HepG2 (cell line): ENCODE results near the gene SCN9A. TPM values are rescaled to one million over a fixed set of nuclear protein-coding genes. Genes with fewer than 3 reads are reported as not detected.

Source experiments
- ATAC-seq: fragments of 200-7000 bp; cut with Tn5 transposase; 3 replicates; pipeline ENCODE4 v1.9.1; 2020; ENCODE audit warnings: mild to moderate bottlenecking, moderate library complexity
- BruUV-seq: library from RNA; stranded (reverse); fragments of 400-500 nt; replicated peaks from 2 replicates; lab custom pipeline; 2021; lab: Mats Ljungman, UMichigan
- CTCF ChIA-PET: fragments of 300-600 bp; formaldehyde crosslinking; extraction: SDS; loops from one replicate; lab custom pipeline; 2021; ENCODE audit warnings: low total read pairs, inconsistent platforms, low intra/inter-chr PET ratio; lab: Yijun Ruan, JAX
- POLR2A ChIA-PET: fragments of 350-600 bp; sonication (Branson Sonifier 250); formaldehyde crosslinking; loops from one replicate; lab custom pipeline; 2020; ENCODE audit warnings: antibody characterized with exemption, inconsistent platforms; lab: Yijun Ruan, JAX
- DNase-seq: peaks from one replicate; pipeline ENCODE4 v3.0.0-alpha.2; 2015; ENCODE audit warnings: low spot score
- FAIRE-seq: peaks from 3 replicates; lab custom pipeline; 2011; peaks lifted over from hg19 to GRCh38; lab: Jason Lieb, UNC
- H2AFZ ChIP-seq: one replicate; pipeline ENCODE4 v1.6.1; 2011; ENCODE audit warnings: low read length, inconsistent platforms
- H3K27ac ChIP-seq: fragments of 300-600 bp; 3 replicates; pipeline ENCODE4 v1.8.0; 2011; ENCODE audit warnings: mixed run types, mild to moderate bottlenecking, mixed read lengths, low read length, inconsistent platforms; ENCODE audit not compliant: insufficient read depth; ENCODE audit errors: extremely low read length
- H3K27me3 ChIP-seq, 2 experiments: fragments of 200-600 bp in 1 of 2; 2 replicates in 1 of 2; 3 replicates in 1 of 2; pipeline versions ENCODE4 v1.6.0 to v1.8.0; 2011; ENCODE audit warnings: low read length in 2 of 2, mild to moderate bottlenecking in 2 of 2, moderate library complexity in 2 of 2, inconsistent platforms in 1 of 2; ENCODE audit not compliant: insufficient read depth in 2 of 2, control insufficient read depth in 1 of 2
- H3K36me3 ChIP-seq, 2 experiments: fragments of 200-600 bp in 1 of 2; replicated peaks in 1 of 2; 2 replicates in 1 of 2; 3 replicates in 1 of 2; pipeline versions ENCODE4 v1.5.1 to v1.8.0; 2011; ENCODE audit warnings: low read length in 2 of 2, inconsistent platforms in 1 of 2; ENCODE audit not compliant: insufficient read depth in 2 of 2, control insufficient read depth in 1 of 2
- H3K4me1 ChIP-seq: 2 replicates; pipeline ENCODE4 v1.5.1; 2012; ENCODE audit warnings: low read length, inconsistent platforms; ENCODE audit not compliant: insufficient read depth
- H3K4me2 ChIP-seq: 2 replicates; pipeline ENCODE4 v1.6.0; 2011; ENCODE audit warnings: low read depth, low read length, inconsistent platforms
- H3K4me3 ChIP-seq, 3 experiments: fragments of 200-600 bp in 1 of 3; sonication (generic), shearing (Covaris generic) in 1 of 3; replicated peaks in 1 of 3; 2 replicates each; pipeline ENCODE4 v1.5.1; 2011 to 2016; ENCODE audit warnings: low read length in 3 of 3, inconsistent platforms in 2 of 3, low read depth in 2 of 3, mild to moderate bottlenecking in 2 of 3, control low read depth in 1 of 3, mixed read lengths in 1 of 3; ENCODE audit not compliant: insufficient read depth in 1 of 3
- H3K79me2 ChIP-seq: one replicate; pipeline ENCODE4 v1.6.1; 2011; ENCODE audit warnings: low read length, inconsistent platforms; ENCODE audit not compliant: insufficient read depth
- H3K9ac ChIP-seq: 2 replicates; pipeline ENCODE4 v1.6.0; 2011; ENCODE audit warnings: mild to moderate bottlenecking, low read depth, low read length, inconsistent platforms; ENCODE audit not compliant: insufficient read depth
- H3K9me3 ChIP-seq: 2 replicates; pipeline ENCODE4 v1.5.1; 2012; ENCODE audit warnings: mild to moderate bottlenecking, low read length
- H4K20me1 ChIP-seq: 2 replicates; pipeline ENCODE4 v1.6.0; 2011; ENCODE audit warnings: inconsistent platforms, mild to moderate bottlenecking, low read length, moderate library complexity; ENCODE audit not compliant: insufficient read depth
- KDM5A ChIP-seq: fragments of 200-600 bp; sonication (generic); IDR thresholded peaks from 2 replicates; pipeline ENCODE4 v1.7.0; 2018; ENCODE audit warnings: antibody characterized with exemption, mild to moderate bottlenecking, low read length, borderline replicate concordance
- KLF11 ChIP-seq: IDR thresholded peaks from 2 replicates; pipeline ENCODE4 v1.6.1; 2016; ENCODE audit warnings: missing compliant biosample characterization
- RBFOX2 ChIP-seq: fragments of 200-400 bp; formaldehyde crosslinking; IDR thresholded peaks from 2 replicates; pipeline ENCODE4 v1.6.1; 2017; ENCODE audit warnings: low read depth, mild to moderate bottlenecking, low read length
- RBM39 ChIP-seq: fragments of 200-400 bp; formaldehyde crosslinking; IDR thresholded peaks from one replicate; pipeline ENCODE4 v1.6.1; 2018; ENCODE audit warnings: antibody characterized with exemption, mild to moderate bottlenecking, low read depth, low read length; ENCODE audit not compliant: poor library complexity, severe bottlenecking
- REXO4 ChIP-seq: sonication (generic); formaldehyde crosslinking; IDR thresholded peaks from 2 replicates; pipeline ENCODE4 v1.8.0; 2022; ENCODE audit warnings: missing genetic modification reagents, mild to moderate bottlenecking, borderline replicate concordance
- ZFP36L2 ChIP-seq: sonication (generic); formaldehyde crosslinking; IDR thresholded peaks from 2 replicates; pipeline ENCODE4 v1.4.0; 2020; ENCODE audit warnings: missing genetic modification reagents
- ZNF235 ChIP-seq: sonication (generic); formaldehyde crosslinking; IDR thresholded peaks from 2 replicates; pipeline ENCODE4 v1.8.1; 2023; ENCODE audit warnings: mild to moderate bottlenecking, missing genetic modification reagents, borderline replicate concordance
- ZNF44 ChIP-seq: sonication (generic); formaldehyde crosslinking; IDR thresholded peaks from 2 replicates; pipeline ENCODE4 v1.5.1; 2020; ENCODE audit warnings: mild to moderate bottlenecking, missing genetic modification reagents
- ZNF780A ChIP-seq: sonication (generic); formaldehyde crosslinking; IDR thresholded peaks from 2 replicates; pipeline ENCODE4 v1.8.0; 2022; ENCODE audit warnings: mild to moderate bottlenecking, missing genetic modification reagents, moderate library complexity
- ZNF781 ChIP-seq: sonication (generic); formaldehyde crosslinking; IDR thresholded peaks from 2 replicates; pipeline ENCODE4 v1.5.1; 2020; ENCODE audit warnings: borderline replicate concordance, mild to moderate bottlenecking, missing genetic modification reagents; ENCODE audit errors: not compliant biosample characterization
- ZNF883 ChIP-seq: sonication (generic); formaldehyde crosslinking; IDR thresholded peaks from 2 replicates; pipeline ENCODE4 v1.5.1; 2020; ENCODE audit warnings: mild to moderate bottlenecking, missing genetic modification reagents; ENCODE audit errors: not compliant biosample characterization
- WGBS: methylation state at CpG from one replicate; pipeline ENCODE4 v1.1.6; 2017; ENCODE audit warnings: low lambda C conversion rate; 5-methylcytosine and 5-hydroxymethylcytosine counted together
- in situ Hi-C: cut with HindIII; loops from 2 replicates; pipeline ENCODE4 v1.10.0; 2017; ENCODE audit warnings: low pct_unique_long_range_greater_than_20kb; ENCODE audit not compliant: extremely low pct_ligation_motif_present
- intact Hi-C: fragments of 100-400 bp; cut with micrococcal nuclease; formaldehyde crosslinking; loops from one replicate; pipeline ENCODE4 v1.10.0; 2022; ENCODE audit not compliant: unreplicated experiment
- polyA plus RNA-seq, 8 experiments: library from polyadenylated mRNA; depleted of rRNA in 3 of 8; stranded (reverse) in 7 of 8; unstranded in 1 of 8; fragments of >200 nt; fragmentation: Illumina TruSeq in 4 of 8; extraction: Trizol in 4 of 8; gene quantifications; 2 replicates each; pipeline versions ENCODE4 v1.2.1 to v1.2.3, GENCODE V29; 2011 to 2016; ENCODE audit warnings: low read depth in 4 of 8, missing spikeins in 1 of 8, mixed read lengths in 1 of 8; ENCODE audit not compliant: insufficient read depth in 1 of 8
- total RNA-seq, 5 experiments: library from RNA; depleted of rRNA; stranded (reverse); fragments of >200 nt; fragmentation: Illumina TruSeq; extraction: Trizol; gene quantifications; 2 replicates each; pipeline ENCODE4 v1.2.3, GENCODE V29; 2016; ENCODE audit warnings: low read depth in 1 of 5
- TF ChIP-seq, protein P1 (sequence below): sonication (generic); formaldehyde crosslinking; IDR thresholded peaks from 2 replicates; pipeline ENCODE4 v1.8.0; 2022; ENCODE audit warnings: mild to moderate bottlenecking, missing genetic modification reagents, moderate library complexity
- TF ChIP-seq, protein P2 (sequence below): IDR thresholded peaks from 2 replicates; pipeline ENCODE4 v1.6.1; 2018; ENCODE audit warnings: missing genetic modification reagents
- TF ChIP-seq, protein P3 (sequence below): IDR thresholded peaks from 2 replicates; pipeline ENCODE4 v1.6.1; 2016; ENCODE audit warnings: missing compliant biosample characterization, missing genetic modification reagents, borderline replicate concordance

SCN9A gene
- total and polyA plus RNA-seq, 2 of the 13 experiments (the other 11 are each of a cell fraction or from before 2014, with no cell fraction given) = 15.3 to 24.3 TPM

DNA sequence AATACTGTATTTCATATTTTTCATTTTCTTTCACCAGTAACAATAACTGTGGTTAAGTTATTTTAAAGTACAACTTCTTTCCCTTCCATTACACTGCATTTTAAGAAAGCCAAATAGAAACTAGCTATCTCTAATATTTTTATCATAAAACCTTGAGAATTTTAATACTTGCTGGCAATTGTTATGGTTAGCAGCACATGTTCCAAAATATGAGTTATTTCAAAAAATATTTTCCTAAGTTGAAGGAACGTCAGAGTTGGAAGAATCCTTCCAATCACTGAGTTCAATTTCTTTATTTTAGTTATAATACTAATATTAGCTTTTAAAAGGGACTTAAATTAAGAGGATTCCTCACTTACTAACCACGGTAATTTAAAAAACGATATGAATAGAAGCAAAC is 68.4 kb downstream of the SCN9A start:
- in situ Hi-C loops = no loop called here
- no peaks in the 10 kb centered on the region for H4K20me1 ChIP-seq
- H3K4me3 ChIP-seq = no peak overlapping the region
- H3K36me3 ChIP-seq = peaks cover 12 to 16% of the 10 kb centered on the region in 2 experiments
- intact Hi-C loops = no loop called here
- no peaks in the 10 kb centered on the region for H3K9me3 ChIP-seq
- no peak overlapping the region for H3K27ac ChIP-seq
- ChIA-PET CTCF (no interaction called here), POLR2A (interaction anchor here (0.6 kb wide), 1 partner anchor 153 kb away, joined by 3 read pairs; no protein-coding TSS in a partner anchor)
- ATAC-seq (no peak), FAIRE-seq (no peak), DNase-seq (no peak)
- no peaks in the 10 kb centered on the region for H3K27me3 ChIP-seq
- H3K4me2 ChIP-seq = no peak overlapping the region
- TF ChIP-seq, protein P1, sequence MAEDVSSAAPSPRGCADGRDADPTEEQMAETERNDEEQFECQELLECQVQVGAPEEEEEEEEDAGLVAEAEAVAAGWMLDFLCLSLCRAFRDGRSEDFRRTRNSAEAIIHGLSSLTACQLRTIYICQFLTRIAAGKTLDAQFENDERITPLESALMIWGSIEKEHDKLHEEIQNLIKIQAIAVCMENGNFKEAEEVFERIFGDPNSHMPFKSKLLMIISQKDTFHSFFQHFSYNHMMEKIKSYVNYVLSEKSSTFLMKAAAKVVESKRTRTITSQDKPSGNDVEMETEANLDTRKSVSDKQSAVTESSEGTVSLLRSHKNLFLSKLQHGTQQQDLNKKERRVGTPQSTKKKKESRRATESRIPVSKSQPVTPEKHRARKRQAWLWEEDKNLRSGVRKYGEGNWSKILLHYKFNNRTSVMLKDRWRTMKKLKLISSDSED (CRISPR knock-in tag) = no peak
- no peak for TF ChIP-seq ZNF44 (CRISPR knock-in tag)
- TF ChIP-seq ZFP36L2 = no peak
- no peak for TF ChIP-seq ZNF883 (CRISPR knock-in tag)
- TF ChIP-seq, protein P2, sequence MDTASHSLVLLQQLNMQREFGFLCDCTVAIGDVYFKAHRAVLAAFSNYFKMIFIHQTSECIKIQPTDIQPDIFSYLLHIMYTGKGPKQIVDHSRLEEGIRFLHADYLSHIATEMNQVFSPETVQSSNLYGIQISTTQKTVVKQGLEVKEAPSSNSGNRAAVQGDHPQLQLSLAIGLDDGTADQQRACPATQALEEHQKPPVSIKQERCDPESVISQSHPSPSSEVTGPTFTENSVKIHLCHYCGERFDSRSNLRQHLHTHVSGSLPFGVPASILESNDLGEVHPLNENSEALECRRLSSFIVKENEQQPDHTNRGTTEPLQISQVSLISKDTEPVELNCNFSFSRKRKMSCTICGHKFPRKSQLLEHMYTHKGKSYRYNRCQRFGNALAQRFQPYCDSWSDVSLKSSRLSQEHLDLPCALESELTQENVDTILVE (CRISPR knock-in tag) = no peak
- no peak for TF ChIP-seq KDM5A
- no peak for TF ChIP-seq REXO4
- TF ChIP-seq ZNF780A = no peak
- TF ChIP-seq, protein P3, sequence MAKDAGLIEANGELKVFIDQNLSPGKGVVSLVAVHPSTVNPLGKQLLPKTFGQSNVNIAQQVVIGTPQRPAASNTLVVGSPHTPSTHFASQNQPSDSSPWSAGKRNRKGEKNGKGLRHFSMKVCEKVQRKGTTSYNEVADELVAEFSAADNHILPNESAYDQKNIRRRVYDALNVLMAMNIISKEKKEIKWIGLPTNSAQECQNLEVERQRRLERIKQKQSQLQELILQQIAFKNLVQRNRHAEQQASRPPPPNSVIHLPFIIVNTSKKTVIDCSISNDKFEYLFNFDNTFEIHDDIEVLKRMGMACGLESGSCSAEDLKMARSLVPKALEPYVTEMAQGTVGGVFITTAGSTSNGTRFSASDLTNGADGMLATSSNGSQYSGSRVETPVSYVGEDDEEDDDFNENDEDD = no peak
- TF ChIP-seq RBFOX2 = no peak
- no peak for TF ChIP-seq RBM39
- TF ChIP-seq ZNF235 = no peak
- no peak for TF ChIP-seq KLF11 (CRISPR knock-in tag)
- TF ChIP-seq ZNF781 (CRISPR knock-in tag) = no peak
- H3K4me1 ChIP-seq = no peaks in the 10 kb centered on the region
- H3K9ac ChIP-seq = no peak overlapping the region
- H3K79me2 ChIP-seq = no peaks in the 10 kb centered on the region
- no peak overlapping the region for H2AFZ ChIP-seq
- WGBS = 94% methylated on average over 3 of the region's 3 CpGs
- BruUV-seq = no TSS peak
